ENCODE data around the gene CBLB. TPM values are rescaled to one million over a fixed set of nuclear protein-coding genes. Genes with fewer than 3 reads are reported as not detected.

CBLB gene
- 10 to 100 TPM in 5 of 6 experiments, 1 to 10 TPM in 1; 9.4 to 21.4 (median 18.2) TPM for total RNA-seq
- long read RNA-seq: 0 reads

DNA sequence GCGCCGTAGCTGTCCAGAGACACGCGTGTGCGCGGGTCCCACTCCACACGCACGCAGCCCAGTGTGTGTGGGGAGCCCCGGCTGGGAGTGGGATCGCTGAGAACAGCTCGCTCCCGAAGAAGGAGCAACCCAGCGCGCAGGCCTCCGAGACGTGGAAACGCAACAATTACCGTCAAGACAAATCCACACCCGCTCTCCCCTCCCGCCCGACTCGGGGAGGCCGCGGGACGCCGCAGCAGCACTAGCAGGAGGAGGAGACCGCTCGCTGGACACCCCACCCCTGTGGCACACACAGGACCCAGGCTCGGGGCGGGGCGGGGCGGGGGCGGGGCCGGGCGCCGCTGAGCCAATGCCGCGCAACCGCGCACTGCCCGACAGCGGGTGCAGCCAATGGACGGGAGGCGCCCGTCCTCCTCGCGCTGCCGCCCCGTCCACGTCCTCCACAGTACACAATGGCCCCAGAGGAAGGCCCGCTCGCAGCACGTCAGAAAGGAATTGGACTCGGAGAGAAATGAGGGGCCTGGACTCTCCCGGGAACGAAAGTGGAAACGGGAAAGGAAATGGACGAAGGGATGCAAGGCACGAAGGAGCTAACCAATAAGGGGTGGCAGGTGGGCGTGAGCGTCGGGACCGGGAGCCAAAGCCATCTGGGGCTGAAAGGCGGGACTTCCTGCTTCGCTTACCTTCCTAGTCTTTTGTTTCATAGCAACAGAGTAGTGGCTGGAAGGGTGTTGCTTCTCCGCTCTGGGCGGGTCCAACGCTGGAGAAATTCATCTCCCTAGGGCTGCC lies at the start of gene CBLB:
Gene CBLB, minus strand, starts transcription at position 271 of the 789 bp plus-strand sequence. CDS start 1,435 bp downstream, outside the sequence.
- Histone ChIP-seq H3K27ac (peak within 1 kb of the TSS; percentile 93 to 97 (median 97)), H3K4me1 (peaks cover 2 to 17% (median 8%) of the 10 kb centered on the region in 4 donors), H3K36me3 (no peaks in the 10 kb centered on the region), H3K27me3 (no peaks in the 10 kb centered on the region), H3K9me3 (no peaks in the 10 kb centered on the region), H3K4me3 (peak within 1 kb of the TSS; percentile 75 to 89 (median 87))
- DNase-seq: peak; percentile 94 to 96 (median 94)
- ATAC-seq: peak; percentile 83 to 96 (median 90)
- intact Hi-C loops (cut with DNase I): no loop called here
- TF ChIP-seq, protein P1, sequence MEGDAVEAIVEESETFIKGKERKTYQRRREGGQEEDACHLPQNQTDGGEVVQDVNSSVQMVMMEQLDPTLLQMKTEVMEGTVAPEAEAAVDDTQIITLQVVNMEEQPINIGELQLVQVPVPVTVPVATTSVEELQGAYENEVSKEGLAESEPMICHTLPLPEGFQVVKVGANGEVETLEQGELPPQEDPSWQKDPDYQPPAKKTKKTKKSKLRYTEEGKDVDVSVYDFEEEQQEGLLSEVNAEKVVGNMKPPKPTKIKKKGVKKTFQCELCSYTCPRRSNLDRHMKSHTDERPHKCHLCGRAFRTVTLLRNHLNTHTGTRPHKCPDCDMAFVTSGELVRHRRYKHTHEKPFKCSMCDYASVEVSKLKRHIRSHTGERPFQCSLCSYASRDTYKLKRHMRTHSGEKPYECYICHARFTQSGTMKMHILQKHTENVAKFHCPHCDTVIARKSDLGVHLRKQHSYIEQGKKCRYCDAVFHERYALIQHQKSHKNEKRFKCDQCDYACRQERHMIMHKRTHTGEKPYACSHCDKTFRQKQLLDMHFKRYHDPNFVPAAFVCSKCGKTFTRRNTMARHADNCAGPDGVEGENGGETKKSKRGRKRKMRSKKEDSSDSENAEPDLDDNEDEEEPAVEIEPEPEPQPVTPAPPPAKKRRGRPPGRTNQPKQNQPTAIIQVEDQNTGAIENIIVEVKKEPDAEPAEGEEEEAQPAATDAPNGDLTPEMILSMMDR (IDR thresholded peaks at IDR 0.05): no peak
- peak; percentile 86 for TF ChIP-seq POLR2A (IDR thresholded peaks at IDR 0.05)
- 0% methylated on average over 23 of the region's 68 CpGs for WGBS (ENCODE audit: insufficient coverage, low coverage, low lambda C conversion rate, missing lambda C conversion rate)

- WGBS (ENCODE audit: insufficient coverage, low coverage, low lambda C conversion rate, missing lambda C conversion rate): 88% methylated on average over 2 of the region's 2 CpGs
- intact Hi-C loops (cut with DNase I): no loop called here
- Histone ChIP-seq H3K27ac (no peak overlapping the region), H3K4me1 (no peaks in the 10 kb centered on the region), H3K4me3 (no peak overlapping the region), H3K9me3 (peaks cover 0 to 3% (median 0%) of the 10 kb centered on the region in 4 donors), H3K27me3 (no peaks in the 10 kb centered on the region), H3K36me3 (no peaks in the 10 kb centered on the region)
- ATAC-seq (no peak), DNase-seq (no peak)
- no peak for TF ChIP-seq POLR2A (IDR thresholded peaks at IDR 0.05)
- TF ChIP-seq, protein P1 (IDR thresholded peaks at IDR 0.05): no peak
Observed at GRCh38 chr3:105916767-105917166, 48.0 kb upstream of the CBLB start.

DNA sequence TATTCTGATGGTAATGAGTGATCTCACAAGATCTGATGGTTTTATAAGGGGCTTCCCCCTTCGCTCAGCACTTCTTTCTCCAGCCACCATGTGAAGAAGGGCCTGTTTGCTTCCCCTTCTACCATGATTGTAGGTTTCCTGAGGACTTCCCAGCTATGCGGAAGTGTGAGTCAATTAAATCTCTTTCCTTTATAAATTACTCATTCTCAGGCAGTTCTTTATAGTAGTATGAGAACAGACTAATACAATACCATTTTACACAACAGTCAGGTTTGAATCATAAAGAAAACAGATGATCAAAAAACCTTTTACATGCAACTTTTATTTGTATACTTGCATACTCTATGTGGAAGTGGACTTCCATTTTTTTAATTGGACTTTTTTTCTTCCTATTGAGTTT lies 46.7 kb upstream of the CBLB start:
- H3K27ac ChIP-seq: no peak overlapping the region
- H3K4me1 ChIP-seq: no peaks in the 10 kb centered on the region
- peaks cover 0 to 3% (median 0%) of the 10 kb centered on the region in 4 donors for H3K9me3 ChIP-seq
- intact Hi-C loops (cut with DNase I): no loop called here
- no peaks in the 10 kb centered on the region for H3K36me3 ChIP-seq
- TF ChIP-seq POLR2A (IDR thresholded peaks at IDR 0.05): no peak
- TF ChIP-seq, protein P1 (IDR thresholded peaks at IDR 0.05): no peak
- H3K4me3 ChIP-seq: no peak overlapping the region
- WGBS (ENCODE audit: insufficient coverage, low coverage, low lambda C conversion rate, missing lambda C conversion rate): 81% methylated on average over 2 of the region's 2 CpGs
- no peak for DNase-seq
- no peak for ATAC-seq
- H3K27me3 ChIP-seq: no peaks in the 10 kb centered on the region

DNA sequence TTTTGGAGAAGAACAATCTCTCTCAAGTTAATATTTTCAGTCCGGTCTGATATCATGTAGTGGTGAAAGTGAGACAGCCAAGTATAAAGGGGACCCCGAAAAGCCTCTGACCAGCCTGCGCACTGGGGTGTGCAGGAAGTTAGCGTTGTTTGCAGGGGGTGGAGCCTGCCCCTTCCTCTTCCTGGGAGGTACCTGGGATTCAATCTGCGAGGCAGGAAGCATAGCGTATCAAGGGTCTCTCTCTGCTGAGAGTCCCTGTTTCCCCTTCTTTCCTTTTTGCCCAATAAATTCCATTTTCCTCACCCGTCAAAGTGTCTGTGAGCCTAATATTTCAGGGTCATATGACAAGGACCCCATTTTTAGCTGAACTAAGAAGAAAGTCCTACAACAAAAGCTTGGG lies 44.8 kb upstream of the CBLB start:
- no peaks in the 10 kb centered on the region for H3K27me3 ChIP-seq
- H3K4me3 ChIP-seq: no peak overlapping the region
- ATAC-seq (no peak), DNase-seq (no peak)
- H3K36me3 ChIP-seq: no peaks in the 10 kb centered on the region
- no peaks in the 10 kb centered on the region for H3K9me3 ChIP-seq
- H3K4me1 ChIP-seq: no peaks in the 10 kb centered on the region
- TF ChIP-seq POLR2A (IDR thresholded peaks at IDR 0.05): no peak
- TF ChIP-seq, protein P1 (IDR thresholded peaks at IDR 0.05): no peak
- H3K27ac ChIP-seq: no peak overlapping the region
- 88% methylated on average over 4 of the region's 7 CpGs for WGBS (ENCODE audit: insufficient coverage, low coverage, low lambda C conversion rate, missing lambda C conversion rate)
- intact Hi-C loops (cut with DNase I): no loop called here

Measured in right lobe of liver (tissue), 6 donors.